K562 (cell line): ENCODE data around the gene CORIN. TPM values are rescaled to one million over a fixed set of nuclear protein-coding genes. Genes with fewer than 3 reads are reported as not detected.

Experiments used
- ATAC-seq: fragments of 200-7000 bp; cut with Tn5 transposase; 3 replicates; pipeline ENCODE4 v1.9.1; 2020; ENCODE audit warnings: moderate library complexity
- BruUV-seq: library from RNA; stranded (reverse); fragments of 400-500 nt; replicated peaks from 2 replicates; lab custom pipeline; 2021; lab: Mats Ljungman, UMichigan
- CTCF ChIA-PET: fragments of 300-600 bp; formaldehyde crosslinking; extraction: SDS; loops from one replicate; lab custom pipeline; 2021; ENCODE audit warnings: low intra/inter-chr PET ratio; lab: Yijun Ruan, JAX
- POLR2A ChIA-PET: fragments of 300-600, 350-650 bp; sonication (Branson Sonifier 250); formaldehyde crosslinking; extraction: SDS; loops from one replicate; lab custom pipeline; 2021; ENCODE audit warnings: antibody characterized with exemption, inconsistent platforms; lab: Yijun Ruan, JAX
- DNase-seq, 4 experiments: peaks; one replicate each; pipeline versions ENCODE4 v3.0.0 to v3.0.0-alpha.2; 2011 to 2018; ENCODE audit warnings: low spot score in 3 of 4, mixed read lengths in 3 of 4; ENCODE audit errors: extremely low read depth in 1 of 4
- FAIRE-seq: peaks from 2 replicates; lab custom pipeline; 2011; peaks lifted over from hg19 to GRCh38; lab: Jason Lieb, UNC
- H2AFZ ChIP-seq: 2 replicates; pipeline ENCODE4 v1.6.0; 2011; ENCODE audit warnings: low read depth, low read length, control low read depth, inconsistent platforms
- H3K27ac ChIP-seq: fragments of 200-600 bp; 3 replicates; pipeline ENCODE4 v1.8.0; 2011; ENCODE audit warnings: low read depth, mild to moderate bottlenecking, control low read depth, inconsistent platforms, low read length, moderate library complexity, mixed read lengths; ENCODE audit errors: extremely low read depth
- H3K27me3 ChIP-seq, 2 experiments: fragments of 300-600 bp in 1 of 2; 2 replicates in 1 of 2; 3 replicates in 1 of 2; pipeline versions ENCODE4 v1.6.0 to v1.8.0; 2011; ENCODE audit warnings: inconsistent platforms in 2 of 2, low read length in 2 of 2, mild to moderate bottlenecking in 1 of 2, mixed read lengths in 1 of 2, moderate library complexity in 1 of 2; ENCODE audit not compliant: control insufficient read depth in 2 of 2, insufficient read depth in 2 of 2
- H3K36me3 ChIP-seq: fragments of 300-600 bp; 3 replicates; pipeline ENCODE4 v1.8.0; 2011; ENCODE audit warnings: mild to moderate bottlenecking, low read length, inconsistent platforms; ENCODE audit not compliant: control insufficient read depth, insufficient read depth
- H3K4me1 ChIP-seq, 2 experiments: fragments of 200-600 bp in 1 of 2; replicated peaks in 1 of 2; 2 replicates in 1 of 2; 3 replicates in 1 of 2; pipeline versions ENCODE4 v1.5.1 to v1.8.0; 2011; ENCODE audit warnings: inconsistent platforms in 2 of 2, low read length in 2 of 2, mild to moderate bottlenecking in 1 of 2, mixed read lengths in 1 of 2, moderate library complexity in 1 of 2; ENCODE audit not compliant: control insufficient read depth in 2 of 2, insufficient read depth in 2 of 2
- H3K4me2 ChIP-seq: 2 replicates; pipeline ENCODE4 v1.6.1; 2011; ENCODE audit warnings: low read length, control low read depth, inconsistent platforms, mixed read lengths; ENCODE audit not compliant: insufficient read depth
- H3K4me3 ChIP-seq: fragments of 200-600 bp; sonication (generic), shearing (Covaris generic); 2 replicates; pipeline ENCODE4 v1.5.1; 2016; ENCODE audit warnings: control low read depth, inconsistent platforms
- H3K79me2 ChIP-seq: fragments of 200-600 bp; 3 replicates; pipeline ENCODE4 v1.8.0; 2011; ENCODE audit warnings: low read length, inconsistent platforms; ENCODE audit not compliant: control insufficient read depth, insufficient read depth
- H3K9ac ChIP-seq, 2 experiments: 2 replicates each; pipeline versions ENCODE4 v1.6.0 to v1.6.1; 2011; ENCODE audit warnings: low read depth in 2 of 2, low read length in 2 of 2, control low read depth in 1 of 2, inconsistent platforms in 1 of 2, mild to moderate bottlenecking in 1 of 2, mixed read lengths in 1 of 2; ENCODE audit not compliant: insufficient read depth in 1 of 2
- H3K9me1 ChIP-seq: one replicate; pipeline ENCODE4 v1.6.0; 2011; ENCODE audit warnings: inconsistent platforms, mild to moderate bottlenecking, low read length, moderate library complexity; ENCODE audit not compliant: control insufficient read depth, insufficient read depth
- H3K9me3 ChIP-seq: replicated peaks from 2 replicates; pipeline ENCODE4 v1.5.1; 2011; ENCODE audit warnings: low read depth, low read length, inconsistent platforms; ENCODE audit not compliant: control insufficient read depth, insufficient read depth
- H4K20me1 ChIP-seq: replicated peaks from 2 replicates; pipeline ENCODE4 v1.6.1; 2011; ENCODE audit warnings: low read length, inconsistent platforms, mixed read lengths; ENCODE audit not compliant: control insufficient read depth, insufficient read depth
- ARID1B ChIP-seq: fragments of 450-650 bp; IDR thresholded peaks from 2 replicates; pipeline ENCODE4 v1.6.1; 2016; ENCODE audit warnings: antibody characterized with exemption, mild to moderate bottlenecking, inconsistent platforms
- BRD4 ChIP-seq: fragments of 200-600 bp; sonication (generic); IDR thresholded peaks from 2 replicates; pipeline ENCODE4 v1.6.1; 2017; ENCODE audit warnings: inconsistent platforms
- ELF4 ChIP-seq: fragments of 450-650 bp; formaldehyde crosslinking; IDR thresholded peaks from 2 replicates; pipeline ENCODE4 v1.4.0; 2022; ENCODE audit warnings: missing genetic modification characterization
- GABPB2 ChIP-seq: fragments of 250-450 bp; sonication (Bioruptor Pico); conservative IDR thresholded peaks from 2 replicates; pipeline ENCODE4 v1.5.1; 2021; ENCODE audit warnings: mild to moderate bottlenecking
- POLR2B ChIP-seq: fragments of 450-650 bp; IDR thresholded peaks from 2 replicates; pipeline ENCODE4 v1.6.1; 2018; ENCODE audit warnings: low read depth; ENCODE audit not compliant: partially characterized antibody
- TGIF2 ChIP-seq: sonication (generic); formaldehyde crosslinking; IDR thresholded peaks from 2 replicates; pipeline ENCODE4 v1.8.1; 2022; ENCODE audit warnings: mild to moderate bottlenecking, missing genetic modification reagents, moderate library complexity
- ZNF407 ChIP-seq: fragments of 450-650 bp; IDR thresholded peaks from 2 replicates; pipeline ENCODE4 v1.6.1; 2016; ENCODE audit warnings: low read depth
- WGBS: fragments of 100-300 bp; shearing (Covaris generic); methylation state at CpG from one replicate; pipeline ENCODE4 v1.1.6; 2016; ENCODE audit warnings: low coverage, mixed read lengths; ENCODE audit not compliant: insufficient coverage; ENCODE audit errors: missing lambda C conversion rate; 5-methylcytosine and 5-hydroxymethylcytosine counted together
- in situ Hi-C: fragments of 300-500 bp; cut with MboI; formaldehyde crosslinking; loops from 4 replicates; pipeline ENCODE4 v1.15.0; 2018; ENCODE audit warnings: inconsistent platforms, mixed read lengths
- intact Hi-C: fragments of 100-400 bp; cut with micrococcal nuclease; formaldehyde crosslinking; loops from 2 replicates; pipeline ENCODE4 v1.14.2; 2022
- polyA plus RNA-seq, 8 experiments: library from polyadenylated mRNA; depleted of rRNA in 4 of 8; stranded (reverse) in 5 of 8; unstranded in 3 of 8; fragments of >200 nt; fragmentation: Nextera tagmentation in 2 of 8; fragmentation: Illumina TruSeq in 1 of 8; extraction: Ambion mirVana in 2 of 8; extraction: Trizol in 1 of 8; gene quantifications; 2 replicates each; pipeline versions ENCODE4 v1.2.1 to v1.2.3, GENCODE V29; 2011 to 2014; ENCODE audit warnings: inconsistent platforms in 1 of 8, missing spikeins in 1 of 8
- total RNA-seq, 7 experiments: library from RNA; depleted of rRNA in 6 of 7; stranded (reverse); fragments of >200 nt in 6 of 7; fragmentation: Illumina TruSeq in 2 of 7; extraction: Trizol in 2 of 7; gene quantifications; 2 replicates each; pipeline versions ENCODE4 v1.2.1 to v1.2.3, GENCODE V29; 2011 to 2021; ENCODE audit warnings: low replicate concordance in 1 of 7

Gene CORIN
- total and polyA plus RNA-seq, 9 of the 15 experiments (the other 6 are each of a cell fraction or from before 2014, with no cell fraction given) = 0.04 to 0.31 (median 0.08) TPM; not detected in 4

- TF ChIP-seq BRD4 (no peak), POLR2B (no peak), TGIF2 (CRISPR knock-in tag) (no peak), ELF4 (no peak), ARID1B (no peak)
These were observed 186.6 kb downstream of the CORIN start (continued) for GRCh38 chr4:47651231-47651630.

DNA sequence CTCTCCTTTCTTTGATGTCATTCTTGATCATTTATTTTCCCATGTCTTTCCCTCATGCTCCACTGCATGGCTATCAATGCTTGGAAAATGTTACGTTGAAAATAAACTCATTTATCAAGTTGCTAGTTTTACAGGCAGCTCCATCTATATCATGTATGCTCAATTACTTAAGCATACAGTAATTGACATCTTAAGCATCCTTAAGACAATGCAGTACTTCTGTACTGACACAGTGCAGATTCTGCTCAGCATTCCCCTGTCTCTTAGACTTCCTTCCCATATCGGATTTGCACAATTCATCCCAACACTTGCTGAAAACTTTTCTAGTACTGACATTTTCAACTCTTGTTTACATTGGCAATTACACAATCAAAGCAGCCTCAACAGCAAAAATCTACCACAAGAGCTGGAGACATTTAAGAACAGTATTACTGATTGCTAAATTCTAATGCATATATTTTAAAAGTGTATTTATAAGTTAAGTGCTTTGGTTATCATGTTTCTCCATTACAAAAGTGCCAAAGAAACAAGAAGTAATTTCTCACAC is 187.2 kb downstream of the CORIN start:
- 0% methylated on average over 2 of the region's 2 CpGs for WGBS
- TF ChIP-seq ZNF407 (no peak), GABPB2 (CRISPR knock-in tag) (no peak)

More for the DNA sequence above, 187.2 kb downstream of the CORIN start:
- Histone ChIP-seq H3K4me2 (no peak overlapping the region), H3K4me3 (no peak overlapping the region), H3K9me3 (no peaks in the 10 kb centered on the region), H3K27me3 (no peaks in the 10 kb centered on the region), H3K4me1 (no peaks in the 10 kb centered on the region), H3K9ac (no peak overlapping the region), H3K9me1 (no peaks in the 10 kb centered on the region), H4K20me1 (no peaks in the 10 kb centered on the region), H3K36me3 (no peaks in the 10 kb centered on the region), H3K27ac (no peak overlapping the region), H3K79me2 (no peaks in the 10 kb centered on the region), H2AFZ (no peak overlapping the region)
- intact Hi-C loops (no loop called here), in situ Hi-C loops (no loop called here)
- FAIRE-seq (no peak), ATAC-seq (no peak), DNase-seq (no peak)
- ChIA-PET POLR2A (interaction anchor here (1.2 kb wide), 1 partner anchor 12 kb away, joined by 4 read pairs; no protein-coding TSS in a partner anchor), CTCF (no interaction called here)
- BruUV-seq = no TSS peak
